ENCODE data around the gene AGPAT1. TPM values are rescaled to one million over a fixed set of nuclear protein-coding genes. Genes with fewer than 3 reads are reported as not detected.
"Not testable (repeated sequence)": the region's sequence is repeated elsewhere in the genome, so short reads cannot be mapped to it uniquely, and the experiment has no call there.

AGPAT1 gene, protein sequence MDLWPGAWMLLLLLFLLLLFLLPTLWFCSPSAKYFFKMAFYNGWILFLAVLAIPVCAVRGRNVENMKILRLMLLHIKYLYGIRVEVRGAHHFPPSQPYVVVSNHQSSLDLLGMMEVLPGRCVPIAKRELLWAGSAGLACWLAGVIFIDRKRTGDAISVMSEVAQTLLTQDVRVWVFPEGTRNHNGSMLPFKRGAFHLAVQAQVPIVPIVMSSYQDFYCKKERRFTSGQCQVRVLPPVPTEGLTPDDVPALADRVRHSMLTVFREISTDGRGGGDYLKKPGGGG
- total RNA-seq (2014; rRNA removed; shearing (Covaris generic)): 77.8 and 85.2 TPM in 2 replicates
- polyA plus RNA-seq (2015; cell fraction: cytosol; rRNA removed): 132 and 145 TPM in 2 replicates
- 40.4 and 42.1 TPM in 2 replicates for polyA plus RNA-seq (2015; cell fraction: nucleus; rRNA removed)

DNA sequence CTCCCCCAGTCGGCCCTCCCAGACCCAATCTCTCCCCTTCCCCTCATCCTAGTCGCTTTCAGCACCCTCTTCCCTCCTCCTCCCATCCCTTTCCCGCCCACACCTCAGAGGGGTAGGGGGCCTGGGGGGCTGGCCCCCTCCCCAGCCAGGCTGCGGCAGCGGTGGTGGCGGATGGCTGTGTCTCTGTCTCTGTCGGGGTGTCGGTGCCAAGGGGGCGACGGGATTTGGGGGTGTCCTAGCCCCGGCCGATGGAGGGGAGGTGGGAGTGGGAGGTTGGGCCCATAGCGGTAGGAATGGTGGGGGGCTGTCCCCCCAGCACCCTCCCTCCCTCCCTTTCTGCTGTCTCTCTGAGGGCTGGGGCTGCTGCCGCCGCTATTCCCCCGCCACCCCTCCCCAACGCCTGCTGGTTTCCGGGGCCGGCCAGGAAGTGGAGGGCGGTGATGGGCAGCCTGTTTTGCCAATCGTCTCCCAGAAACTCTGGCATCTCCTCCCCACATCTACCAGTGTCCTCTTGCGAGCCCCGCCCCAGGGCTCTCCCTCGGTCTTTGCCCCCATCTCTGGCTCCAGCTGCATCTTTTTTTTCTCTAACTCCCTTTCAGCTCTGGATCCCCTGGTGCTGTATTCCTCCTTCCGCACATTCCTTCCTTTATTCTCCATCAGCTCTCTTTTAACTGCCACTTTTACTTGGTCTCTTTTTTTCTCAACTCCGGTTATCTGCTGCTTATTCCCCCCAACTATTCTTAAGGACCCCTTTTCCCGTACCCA, at the start of gene AGPAT1:
AGPAT1 (minus strand) TSS at position 374 of the 765 bp plus-strand sequence. CDS start 4,588 bp downstream, outside the sequence.
- in situ Hi-C loops (cut with HindIII; ENCODE audit: low pct_unique_long_range_greater_than_20kb, low sequenced_read_pairs): no loop called here
- DNase-seq (ENCODE audit: low read depth, low spot score): peak; percentile 94

DNA sequence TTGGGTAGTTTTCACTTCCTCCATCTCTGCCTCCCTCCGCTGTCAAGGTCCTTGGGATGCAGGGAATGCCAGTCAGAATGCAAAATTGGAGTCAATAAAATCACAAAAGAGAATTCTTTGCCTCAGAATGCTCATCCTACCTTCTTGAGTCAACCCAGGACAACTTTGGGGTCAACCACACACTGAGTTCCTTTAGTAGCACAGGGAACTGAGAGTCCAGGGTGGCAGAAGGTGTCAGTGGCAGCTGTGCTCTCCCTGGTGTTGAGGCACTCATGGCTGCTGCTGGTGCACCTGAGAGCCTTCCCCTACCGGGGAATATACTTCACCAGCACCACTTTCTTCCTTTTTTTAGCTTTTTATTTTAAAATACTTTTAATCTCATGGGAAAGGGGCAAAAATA, 48.8 kb upstream of the AGPAT1 start:
- no peak for DNase-seq (ENCODE audit: low read depth, low spot score)
- in situ Hi-C loops (cut with HindIII; ENCODE audit: low pct_unique_long_range_greater_than_20kb, low sequenced_read_pairs): no loop called here

DNA sequence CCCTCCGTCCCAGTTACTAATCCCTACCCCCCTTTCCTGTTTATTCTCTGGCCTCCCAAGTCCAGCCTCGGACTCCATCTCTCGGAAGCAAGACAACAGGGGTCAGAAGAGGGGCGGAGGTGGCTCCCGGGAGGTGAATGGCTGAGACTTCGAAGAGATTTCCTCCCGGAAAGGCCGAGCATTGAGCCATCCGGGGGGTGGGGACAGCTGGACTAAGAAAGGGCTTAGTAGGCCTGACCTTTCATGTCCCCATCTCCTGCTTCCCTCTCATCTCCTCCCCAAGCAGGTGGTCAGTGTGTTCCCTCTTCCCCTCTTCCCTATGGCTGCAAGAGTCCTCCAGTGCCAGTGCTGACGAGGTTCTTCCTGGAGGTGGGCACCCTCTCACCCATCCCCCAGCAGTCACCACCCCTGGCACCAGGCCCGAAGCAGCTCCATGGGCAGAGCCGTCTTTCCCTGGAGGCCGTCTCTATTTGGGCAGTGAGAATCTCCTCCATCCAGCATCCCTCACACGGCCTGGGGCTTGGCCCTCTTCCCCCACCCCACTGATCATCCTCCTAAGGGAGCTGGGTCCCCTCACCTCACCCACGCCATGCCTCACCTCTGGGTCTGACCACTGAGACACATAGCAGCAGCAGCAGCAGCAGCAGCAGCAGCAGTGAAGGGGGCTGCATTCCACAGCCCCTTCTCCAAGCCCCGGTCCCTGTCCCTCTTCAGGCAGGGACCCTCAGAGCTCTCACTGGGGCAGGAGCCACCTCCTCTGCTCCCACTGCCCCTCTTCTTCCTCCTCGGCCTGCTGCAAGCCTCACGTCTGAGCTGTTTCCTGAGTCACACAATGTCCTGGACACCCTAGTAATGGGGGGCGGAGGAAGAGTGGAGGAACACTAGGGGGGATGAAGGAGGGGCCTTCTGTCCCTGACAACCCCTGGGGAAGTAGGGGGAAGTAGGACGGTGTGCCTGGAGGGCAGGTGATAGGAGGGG, 47.7 kb upstream of the AGPAT1 start, which contains the start of gene NOTCH4:
NOTCH4 (minus strand) TSS at position 810 of the 978 bp plus-strand sequence; CDS start at position 671, 139 bp downstream.
- in situ Hi-C loops (cut with HindIII; ENCODE audit: low pct_unique_long_range_greater_than_20kb, low sequenced_read_pairs): no loop called here
- no peak for DNase-seq (ENCODE audit: low read depth, low spot score)

DNA sequence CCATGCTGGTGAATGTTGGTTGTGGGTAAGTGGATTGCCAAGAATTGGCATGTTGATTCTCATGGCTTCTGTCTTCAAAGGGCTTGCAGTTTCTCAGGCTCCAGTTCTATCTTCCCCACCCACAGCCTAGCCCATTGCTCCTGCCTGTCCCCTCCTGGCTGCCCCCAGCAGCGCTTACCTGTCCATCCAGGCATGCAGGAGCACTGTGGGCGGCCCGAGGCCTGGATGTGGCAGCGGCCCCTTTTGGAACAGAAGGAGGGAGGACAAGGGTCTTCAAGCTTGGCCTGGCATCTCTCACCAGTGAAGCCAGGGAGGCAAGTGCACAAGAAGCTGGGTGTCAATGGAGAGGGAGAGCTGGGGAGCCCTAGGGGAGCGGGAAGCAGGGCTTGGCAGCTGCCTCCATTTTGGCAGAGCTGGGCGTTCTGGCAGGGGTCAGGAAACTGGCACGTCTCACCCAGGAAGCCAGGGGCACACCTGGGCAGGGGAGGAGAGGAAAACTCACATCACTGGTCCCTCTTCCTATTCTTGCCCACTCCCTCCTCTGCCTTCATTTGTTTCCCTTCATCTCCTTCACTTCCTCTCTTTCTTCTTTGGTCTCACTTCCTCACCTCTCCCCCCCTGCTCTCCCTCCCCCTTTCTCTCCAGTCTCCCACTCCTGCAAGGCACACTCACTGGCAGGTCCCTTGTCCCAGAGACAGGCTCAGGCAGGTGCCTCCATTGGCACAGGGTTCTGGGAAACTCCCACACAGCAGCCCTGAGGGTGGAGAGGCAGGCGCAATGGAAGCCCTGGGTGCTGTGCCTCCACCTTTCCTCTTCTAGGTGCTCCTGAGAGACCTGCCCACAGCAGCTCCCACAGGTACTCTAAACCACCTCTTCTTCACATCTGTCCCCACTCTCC, 46.7 kb upstream of the AGPAT1 start:
- in situ Hi-C loops (cut with HindIII; ENCODE audit: low pct_unique_long_range_greater_than_20kb, low sequenced_read_pairs): no loop called here
- no peak for DNase-seq (ENCODE audit: low read depth, low spot score)

DNA sequence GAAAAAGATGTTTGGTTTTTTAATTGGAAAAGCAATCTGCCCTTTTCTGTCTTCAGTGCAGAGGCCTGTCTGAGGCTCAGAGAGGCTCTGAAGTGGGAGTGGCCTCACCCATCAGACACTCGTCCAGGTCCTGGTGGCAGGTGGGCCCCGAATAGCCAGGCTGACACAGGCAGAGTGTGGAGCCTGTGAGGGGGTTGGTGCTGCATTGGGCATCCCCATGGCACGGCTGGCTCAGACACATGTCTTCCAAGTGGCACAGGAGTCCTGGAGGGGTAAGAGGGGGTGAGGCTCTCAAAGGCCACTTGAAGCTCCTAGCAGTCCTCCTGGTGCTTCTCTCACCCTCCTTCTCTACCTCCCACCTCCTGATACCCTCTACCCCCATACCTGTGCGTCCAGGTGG, 44.1 kb upstream of the AGPAT1 start:
- in situ Hi-C loops (cut with HindIII; ENCODE audit: low pct_unique_long_range_greater_than_20kb, low sequenced_read_pairs): no loop called here
- DNase-seq (ENCODE audit: low read depth, low spot score): no peak

DNA sequence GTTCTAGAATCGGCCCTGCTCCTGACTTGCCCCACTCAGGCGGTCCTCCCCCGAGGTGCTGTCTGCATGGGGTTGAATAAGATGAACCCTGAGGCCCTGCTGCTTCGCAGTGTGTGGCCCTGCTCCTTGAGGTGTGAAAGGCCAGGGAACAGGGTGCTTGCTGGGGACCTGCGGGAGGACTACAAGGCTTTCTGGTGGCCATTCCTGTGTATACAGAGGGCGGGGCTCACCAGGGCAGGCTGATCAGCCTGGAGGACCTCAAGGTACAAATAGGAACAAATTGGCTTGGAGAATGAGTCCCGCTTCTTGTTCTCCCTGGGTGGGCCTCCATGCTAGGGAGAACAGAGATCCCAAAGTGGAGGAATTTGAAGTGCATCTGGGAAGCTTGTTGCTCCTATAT, 42.3 kb upstream of the AGPAT1 start:
- DNase-seq (ENCODE audit: low read depth, low spot score): no peak
- in situ Hi-C loops (cut with HindIII; ENCODE audit: low pct_unique_long_range_greater_than_20kb, low sequenced_read_pairs): no loop called here

DNA sequence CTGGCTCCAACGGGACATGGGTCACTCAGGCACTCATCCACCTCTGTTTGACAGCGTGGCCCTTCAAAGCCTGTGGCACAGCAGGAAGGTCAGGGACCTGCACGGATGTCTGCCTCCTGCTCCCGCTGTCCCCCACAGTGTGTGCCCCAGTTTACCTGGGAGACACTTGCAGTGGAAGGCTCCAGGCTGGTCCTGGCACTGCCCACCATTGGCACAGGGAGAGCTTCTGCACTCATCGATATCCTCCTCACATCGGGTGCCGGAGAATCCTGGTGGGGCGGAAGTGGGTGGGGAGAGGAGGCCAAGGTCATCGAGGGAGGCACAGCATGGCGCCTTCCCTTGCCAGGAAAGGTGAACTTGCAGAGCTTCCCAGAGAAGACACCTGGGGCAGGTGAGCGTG, 41.1 kb upstream of the AGPAT1 start:
- in situ Hi-C loops (cut with HindIII; ENCODE audit: low pct_unique_long_range_greater_than_20kb, low sequenced_read_pairs): no loop called here
- DNase-seq (ENCODE audit: low read depth, low spot score): no peak

DNA sequence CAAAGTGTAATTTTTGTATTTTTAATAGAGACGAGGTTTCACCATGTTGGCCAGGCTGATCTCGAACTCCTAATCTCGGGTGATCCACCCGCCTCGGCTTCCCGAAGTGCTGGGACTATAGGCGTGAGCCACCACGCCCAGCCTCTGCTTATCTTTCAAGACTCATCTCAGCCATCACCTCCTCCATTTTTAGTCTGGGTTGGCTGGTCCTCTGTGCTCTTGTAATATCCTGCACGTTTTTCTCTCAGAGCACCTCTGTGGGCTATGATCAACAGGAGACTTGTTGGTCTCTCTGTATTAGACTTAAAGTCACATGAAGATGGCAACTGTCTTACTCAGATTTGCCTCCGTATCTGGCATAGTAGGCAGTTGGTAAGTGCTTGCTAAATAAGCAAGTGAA, 40.4 kb upstream of the AGPAT1 start:
- in situ Hi-C loops (cut with HindIII; ENCODE audit: low pct_unique_long_range_greater_than_20kb, low sequenced_read_pairs): no loop called here
- no peak for DNase-seq (ENCODE audit: low read depth, low spot score)

DNA sequence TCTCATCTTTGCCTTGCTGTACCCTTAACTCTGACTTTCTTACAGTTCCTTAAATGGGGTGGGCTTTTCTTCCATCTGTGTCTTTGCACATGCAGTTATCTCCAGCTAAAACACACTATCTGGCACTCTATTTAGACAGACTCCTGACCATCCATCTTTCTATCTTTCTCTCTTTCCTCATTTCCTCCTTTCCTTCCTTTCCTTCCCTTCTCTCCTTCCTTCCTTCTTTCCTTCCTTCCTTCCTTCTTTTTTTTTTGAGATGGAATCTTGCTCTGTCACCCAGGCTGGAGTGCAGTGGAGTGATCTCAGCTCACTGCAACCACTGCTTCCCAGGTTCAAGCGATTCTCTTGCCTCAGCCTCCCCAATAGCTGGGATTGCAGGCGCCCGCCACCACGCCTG, 39.7 kb upstream of the AGPAT1 start:
- DNase-seq (ENCODE audit: low read depth, low spot score): no peak
- in situ Hi-C loops (cut with HindIII; ENCODE audit: low pct_unique_long_range_greater_than_20kb, low sequenced_read_pairs): no loop called here

DNA sequence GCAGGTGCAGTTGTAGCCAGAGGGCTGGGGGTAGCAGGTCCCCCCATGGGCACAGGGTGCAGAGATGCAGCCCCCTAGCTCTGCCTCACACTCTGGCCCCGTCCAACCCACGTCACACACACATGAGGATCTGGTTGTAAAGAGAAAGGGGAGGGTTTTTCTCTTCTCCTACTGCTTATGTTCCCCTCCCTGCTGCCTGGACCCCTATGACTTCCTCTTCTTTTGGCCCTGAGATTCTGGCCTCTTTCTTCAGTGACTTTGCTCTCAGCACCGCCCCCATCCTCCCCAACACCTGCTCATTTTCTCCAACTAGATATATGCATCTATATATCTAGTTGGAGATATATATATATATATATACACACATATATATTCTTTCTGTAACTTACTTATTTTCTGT, 38.2 kb upstream of the AGPAT1 start:
- no peak for DNase-seq (ENCODE audit: low read depth, low spot score)
- in situ Hi-C loops (cut with HindIII; ENCODE audit: low pct_unique_long_range_greater_than_20kb, low sequenced_read_pairs): no loop called here

DNA sequence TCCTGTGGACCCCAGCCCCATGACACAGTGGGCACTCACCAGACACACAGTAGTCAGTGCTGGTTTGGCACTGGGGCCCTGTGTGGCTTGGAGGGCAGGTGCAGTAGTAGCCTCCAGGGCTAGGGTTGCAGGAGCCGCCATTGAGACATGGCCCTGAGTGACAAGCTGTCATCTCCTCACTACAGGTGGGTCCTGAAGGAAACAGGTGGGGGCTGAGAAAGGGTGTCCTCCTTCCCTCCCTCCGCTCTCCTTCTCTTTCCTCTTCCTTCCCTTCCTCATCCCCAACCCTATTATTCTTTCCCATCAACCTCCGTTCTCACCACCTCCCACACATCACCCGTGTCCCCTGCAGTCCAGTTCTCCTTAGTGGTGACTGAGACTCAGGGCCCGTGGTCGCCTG, 37.8 kb upstream of the AGPAT1 start:
- in situ Hi-C loops (cut with HindIII; ENCODE audit: low pct_unique_long_range_greater_than_20kb, low sequenced_read_pairs): no loop called here
- DNase-seq (ENCODE audit: low read depth, low spot score): no peak

DNA sequence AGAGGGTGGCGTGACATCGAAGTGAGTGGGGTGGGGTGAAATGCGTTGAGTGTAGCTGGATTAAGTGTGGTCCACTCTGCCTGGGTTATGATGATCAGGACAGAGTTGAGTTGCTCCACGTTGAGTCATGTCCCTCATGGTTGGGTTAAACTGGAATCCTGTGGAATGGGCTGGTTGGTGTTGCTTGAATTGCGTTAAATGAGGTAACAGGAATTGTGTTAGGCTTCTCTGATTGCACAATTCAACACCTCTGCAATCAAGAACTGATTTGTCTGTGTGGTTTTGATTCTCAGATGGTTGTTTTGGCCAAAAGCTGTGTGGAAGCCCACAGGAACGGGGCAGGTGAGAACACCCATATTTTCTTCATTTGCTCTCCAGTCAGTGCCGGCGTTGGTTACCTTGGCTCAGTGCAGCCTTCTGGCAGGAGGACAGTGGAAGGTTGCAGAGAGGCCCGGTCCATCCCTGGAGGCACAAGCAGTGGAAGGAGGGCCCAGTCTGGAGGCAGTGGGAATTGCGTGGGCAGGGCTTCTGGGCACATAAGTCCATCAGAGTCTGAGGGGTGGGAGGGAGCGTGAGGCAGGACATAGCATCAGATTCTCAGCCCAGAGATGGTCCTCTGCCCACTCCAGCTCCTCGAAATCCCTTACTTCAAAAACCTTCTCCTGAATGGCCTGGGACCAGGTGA, 36.3 kb upstream of the AGPAT1 start:
- in situ Hi-C loops (cut with HindIII; ENCODE audit: low pct_unique_long_range_greater_than_20kb, low sequenced_read_pairs): no loop called here
- DNase-seq (ENCODE audit: low read depth, low spot score): no peak

DNA sequence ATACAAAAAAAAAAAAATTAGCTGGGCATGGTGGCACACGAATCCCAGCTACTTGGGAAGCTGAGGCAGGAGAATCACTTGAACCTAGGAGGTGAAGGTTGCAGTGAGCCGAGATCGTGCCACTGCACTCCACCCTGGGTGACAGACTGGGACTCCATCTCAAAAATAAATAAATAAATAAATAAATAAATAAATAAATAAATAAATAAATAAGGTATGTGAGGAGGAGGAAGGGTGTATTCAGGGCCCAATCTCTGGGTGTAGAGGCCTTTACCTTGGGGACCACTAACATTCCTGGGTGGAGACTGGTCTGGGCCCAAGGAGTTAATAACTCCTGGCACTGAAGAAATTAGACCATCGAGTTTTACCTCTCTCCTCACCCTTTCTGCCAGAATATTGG, 35.5 kb upstream of the AGPAT1 start:
- DNase-seq (ENCODE audit: low read depth, low spot score); in situ Hi-C loops (cut with HindIII; ENCODE audit: low pct_unique_long_range_greater_than_20kb, low sequenced_read_pairs): not testable (repeated sequence)

DNA sequence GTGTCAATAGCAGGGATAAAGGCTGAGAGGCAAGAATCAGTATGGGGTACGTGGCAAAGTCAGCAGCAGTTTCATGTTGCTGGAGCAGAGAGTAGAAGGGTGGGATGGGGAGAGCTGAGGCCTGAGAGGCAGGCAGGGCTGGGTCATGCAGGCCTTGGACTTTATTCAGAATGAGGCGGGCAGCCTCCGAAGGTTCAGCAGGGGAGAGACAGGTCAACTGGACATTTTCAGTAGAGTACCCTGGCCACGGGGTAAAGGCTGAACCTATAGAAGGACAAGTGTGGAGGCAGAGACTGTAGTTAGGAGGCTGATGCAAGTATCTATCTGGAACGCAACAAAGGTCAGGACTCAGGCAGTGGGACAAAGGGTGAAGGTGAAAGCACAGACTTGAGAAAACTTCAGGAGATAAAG, 34.3 kb upstream of the AGPAT1 start:
- in situ Hi-C loops (cut with HindIII; ENCODE audit: low pct_unique_long_range_greater_than_20kb, low sequenced_read_pairs): no loop called here

DNA sequence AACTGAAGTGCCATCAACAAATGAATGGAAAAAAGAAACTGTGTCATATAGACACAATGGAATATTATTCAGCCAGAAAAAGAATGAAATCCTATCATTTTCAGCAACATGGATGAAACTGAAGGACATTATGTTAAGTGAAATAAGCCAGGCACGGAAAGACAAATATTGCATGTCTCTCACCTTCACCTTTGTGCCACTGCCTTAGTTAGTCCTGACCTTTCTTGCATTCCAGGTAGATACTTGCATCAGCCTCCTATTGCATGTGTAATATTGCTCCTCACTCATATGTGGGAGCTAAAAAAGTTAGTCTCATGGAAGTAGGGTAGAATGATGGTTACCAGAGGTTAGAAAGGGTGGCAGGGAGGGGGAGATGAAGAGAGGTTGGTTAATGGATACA, 33.1 kb upstream of the AGPAT1 start:
- DNase-seq (ENCODE audit: low read depth, low spot score): no peak
- in situ Hi-C loops (cut with HindIII; ENCODE audit: low pct_unique_long_range_greater_than_20kb, low sequenced_read_pairs): no loop called here

More for the DNA sequence above, 34.3 kb upstream of the AGPAT1 start:
- no peak for DNase-seq (ENCODE audit: low read depth, low spot score)

DNA sequence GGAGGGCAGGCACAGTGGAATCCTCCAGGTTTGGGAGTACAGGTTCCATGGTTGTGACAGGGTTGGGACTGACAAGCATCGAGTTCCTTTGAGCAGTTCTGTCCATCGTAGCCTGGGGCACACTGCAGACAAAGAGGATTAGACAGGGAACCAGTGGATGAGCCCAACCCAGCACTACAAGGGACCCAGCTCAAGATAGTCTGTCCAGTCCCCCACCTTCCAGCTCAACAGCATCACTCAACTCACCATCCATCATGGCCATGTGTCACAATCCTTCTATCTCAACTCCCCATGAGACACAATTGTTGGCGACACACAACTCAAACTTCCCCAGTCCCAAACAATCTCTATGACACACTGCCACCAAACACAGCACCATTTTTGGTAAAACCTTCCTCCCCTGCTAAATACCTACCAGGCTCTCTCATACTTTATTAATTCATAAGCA, 28.4 kb upstream of the AGPAT1 start:
- no peak for DNase-seq (ENCODE audit: low read depth, low spot score)
- in situ Hi-C loops (cut with HindIII; ENCODE audit: low pct_unique_long_range_greater_than_20kb, low sequenced_read_pairs): no loop called here

Measured in SK-MEL-5 (cell line).